HepG2 (cell line): Measurements from ENCODE around the gene EEF1A2. TPM values are rescaled to one million over a fixed set of nuclear protein-coding genes. Genes with fewer than 3 reads are reported as not detected.

Experiments used
- CHD4 ChIP-seq: fragments of 200-600 bp; sonication (generic); IDR thresholded peaks from 2 replicates; pipeline ENCODE4 v1.7.0; 2017; ENCODE audit warnings: mild to moderate bottlenecking, low read length, borderline replicate concordance
- ELF4 ChIP-seq: sonication (generic); formaldehyde crosslinking; IDR thresholded peaks from 2 replicates; pipeline ENCODE4 v1.5.0; 2020; ENCODE audit warnings: missing genetic modification reagents, mild to moderate bottlenecking, moderate library complexity, borderline replicate concordance
- HIC2 ChIP-seq: sonication (generic); formaldehyde crosslinking; IDR thresholded peaks from 2 replicates; pipeline ENCODE4 v1.9.0; 2022; ENCODE audit warnings: low read depth, missing genetic modification reagents
- SIN3B ChIP-seq: fragments of 150-350 bp; IDR thresholded peaks from 2 replicates; pipeline ENCODE4 v1.6.1; 2014; ENCODE audit warnings: low read length
- ZNF20 ChIP-seq: sonication (generic); formaldehyde crosslinking; IDR thresholded peaks from 2 replicates; pipeline ENCODE4 v1.4.0; 2020; ENCODE audit warnings: mild to moderate bottlenecking, moderate library complexity, missing genetic modification reagents
- ZNF558 ChIP-seq: sonication (generic); formaldehyde crosslinking; IDR thresholded peaks from 2 replicates; pipeline ENCODE4 v1.9.0; 2022; ENCODE audit warnings: mild to moderate bottlenecking, missing genetic modification reagents, borderline replicate concordance
- ZNF746 ChIP-seq: sonication (generic); formaldehyde crosslinking; IDR thresholded peaks from 2 replicates; pipeline ENCODE4 v1.8.0; 2022; ENCODE audit warnings: mild to moderate bottlenecking, missing genetic modification reagents
- polyA plus RNA-seq, 8 experiments: library from polyadenylated mRNA; depleted of rRNA in 3 of 8; stranded (reverse) in 7 of 8; unstranded in 1 of 8; fragments of >200 nt; fragmentation: Illumina TruSeq in 4 of 8; extraction: Trizol in 4 of 8; gene quantifications; 2 replicates each; pipeline versions ENCODE4 v1.2.1 to v1.2.3, GENCODE V29; 2011 to 2016; ENCODE audit warnings: low read depth in 4 of 8, missing spikeins in 1 of 8, mixed read lengths in 1 of 8; ENCODE audit not compliant: insufficient read depth in 1 of 8
- total RNA-seq, 5 experiments: library from RNA; depleted of rRNA; stranded (reverse); fragments of >200 nt; fragmentation: Illumina TruSeq; extraction: Trizol; gene quantifications; 2 replicates each; pipeline ENCODE4 v1.2.3, GENCODE V29; 2016; ENCODE audit warnings: low read depth in 1 of 5
- TF ChIP-seq, protein P1 (sequence below): sonication (generic); formaldehyde crosslinking; IDR thresholded peaks from 2 replicates; pipeline ENCODE4 v1.5.1; 2020; ENCODE audit warnings: missing genetic modification reagents, mild to moderate bottlenecking, borderline replicate concordance
- TF ChIP-seq, protein P2 (sequence below): sonication (generic); formaldehyde crosslinking; IDR thresholded peaks from 2 replicates; pipeline ENCODE4 v1.8.1; 2022; ENCODE audit warnings: low read depth, mild to moderate bottlenecking, missing genetic modification reagents
- TF ChIP-seq, protein P3 (sequence below): sonication (generic); formaldehyde crosslinking; IDR thresholded peaks from 2 replicates; pipeline ENCODE4 v1.5.0; 2020; ENCODE audit warnings: missing genetic modification reagents

Gene EEF1A2
- total and polyA plus RNA-seq, 2 of the 13 experiments (the other 11 are each of a cell fraction or from before 2014, with no cell fraction given): 0.44 to 0.87 TPM

DNA sequence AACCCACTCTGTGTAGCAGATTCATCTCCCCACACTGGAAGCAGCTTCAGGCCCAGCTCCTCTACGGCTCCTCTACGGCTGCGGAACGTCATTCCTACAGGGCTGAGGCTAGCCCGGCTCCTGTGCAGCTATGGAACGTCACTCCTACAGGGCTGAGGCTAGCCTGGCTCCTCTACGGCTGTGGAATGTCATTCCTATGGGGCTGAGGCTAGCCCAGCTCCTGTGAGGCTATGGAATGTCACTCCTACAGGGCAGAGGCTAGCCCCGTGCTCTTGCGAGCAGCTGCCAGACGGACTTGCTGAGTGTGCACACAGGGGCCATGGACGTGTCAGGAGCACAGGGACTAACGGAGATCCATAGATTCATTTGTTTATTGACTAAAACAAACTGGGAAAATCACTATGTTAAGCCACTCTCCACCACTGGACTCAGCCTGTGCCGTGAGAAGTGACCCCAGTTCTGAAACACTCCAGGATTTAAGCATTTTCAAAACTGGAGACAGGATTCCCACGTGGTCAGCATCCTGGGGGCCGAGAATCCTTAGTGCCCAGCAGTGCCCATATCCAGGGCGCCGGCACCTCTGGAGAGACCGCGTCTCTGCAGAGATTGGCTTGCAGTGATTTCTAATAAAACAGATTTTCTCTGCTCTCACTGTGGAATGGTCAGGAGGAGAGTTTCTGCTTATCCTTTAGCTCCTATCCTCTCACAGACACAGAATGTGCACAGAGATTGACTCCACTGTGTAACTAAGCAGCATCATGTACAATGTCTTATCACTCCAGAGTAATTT lies 31.4 kb downstream of the EEF1A2 start (continued):
- TF ChIP-seq, protein P1, sequence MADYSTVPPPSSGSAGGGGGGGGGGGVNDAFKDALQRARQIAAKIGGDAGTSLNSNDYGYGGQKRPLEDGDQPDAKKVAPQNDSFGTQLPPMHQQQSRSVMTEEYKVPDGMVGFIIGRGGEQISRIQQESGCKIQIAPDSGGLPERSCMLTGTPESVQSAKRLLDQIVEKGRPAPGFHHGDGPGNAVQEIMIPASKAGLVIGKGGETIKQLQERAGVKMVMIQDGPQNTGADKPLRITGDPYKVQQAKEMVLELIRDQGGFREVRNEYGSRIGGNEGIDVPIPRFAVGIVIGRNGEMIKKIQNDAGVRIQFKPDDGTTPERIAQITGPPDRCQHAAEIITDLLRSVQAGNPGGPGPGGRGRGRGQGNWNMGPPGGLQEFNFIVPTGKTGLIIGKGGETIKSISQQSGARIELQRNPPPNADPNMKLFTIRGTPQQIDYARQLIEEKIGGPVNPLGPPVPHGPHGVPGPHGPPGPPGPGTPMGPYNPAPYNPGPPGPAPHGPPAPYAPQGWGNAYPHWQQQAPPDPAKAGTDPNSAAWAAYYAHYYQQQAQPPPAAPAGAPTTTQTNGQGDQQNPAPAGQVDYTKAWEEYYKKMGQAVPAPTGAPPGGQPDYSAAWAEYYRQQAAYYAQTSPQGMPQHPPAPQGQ (CRISPR knock-in tag): no peak
- TF ChIP-seq ELF4 (CRISPR knock-in tag) (no peak), HIC2 (CRISPR knock-in tag) (no peak), CHD4 (no peak), SIN3B (no peak), ZNF558 (CRISPR knock-in tag) (no peak), ZNF20 (CRISPR knock-in tag) (no peak), ZNF746 (CRISPR knock-in tag) (no peak)
- TF ChIP-seq, protein P2, sequence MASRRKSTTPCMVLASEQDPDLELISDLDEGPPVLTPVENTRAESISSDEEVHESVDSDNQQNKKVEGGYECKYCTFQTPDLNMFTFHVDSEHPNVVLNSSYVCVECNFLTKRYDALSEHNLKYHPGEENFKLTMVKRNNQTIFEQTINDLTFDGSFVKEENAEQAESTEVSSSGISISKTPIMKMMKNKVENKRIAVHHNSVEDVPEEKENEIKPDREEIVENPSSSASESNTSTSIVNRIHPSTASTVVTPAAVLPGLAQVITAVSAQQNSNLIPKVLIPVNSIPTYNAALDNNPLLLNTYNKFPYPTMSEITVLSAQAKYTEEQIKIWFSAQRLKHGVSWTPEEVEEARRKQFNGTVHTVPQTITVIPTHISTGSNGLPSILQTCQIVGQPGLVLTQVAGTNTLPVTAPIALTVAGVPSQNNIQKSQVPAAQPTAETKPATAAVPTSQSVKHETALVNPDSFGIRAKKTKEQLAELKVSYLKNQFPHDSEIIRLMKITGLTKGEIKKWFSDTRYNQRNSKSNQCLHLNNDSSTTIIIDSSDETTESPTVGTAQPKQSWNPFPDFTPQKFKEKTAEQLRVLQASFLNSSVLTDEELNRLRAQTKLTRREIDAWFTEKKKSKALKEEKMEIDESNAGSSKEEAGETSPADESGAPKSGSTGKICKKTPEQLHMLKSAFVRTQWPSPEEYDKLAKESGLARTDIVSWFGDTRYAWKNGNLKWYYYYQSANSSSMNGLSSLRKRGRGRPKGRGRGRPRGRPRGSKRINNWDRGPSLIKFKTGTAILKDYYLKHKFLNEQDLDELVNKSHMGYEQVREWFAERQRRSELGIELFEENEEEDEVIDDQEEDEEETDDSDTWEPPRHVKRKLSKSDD: no peak
- TF ChIP-seq, protein P3, sequence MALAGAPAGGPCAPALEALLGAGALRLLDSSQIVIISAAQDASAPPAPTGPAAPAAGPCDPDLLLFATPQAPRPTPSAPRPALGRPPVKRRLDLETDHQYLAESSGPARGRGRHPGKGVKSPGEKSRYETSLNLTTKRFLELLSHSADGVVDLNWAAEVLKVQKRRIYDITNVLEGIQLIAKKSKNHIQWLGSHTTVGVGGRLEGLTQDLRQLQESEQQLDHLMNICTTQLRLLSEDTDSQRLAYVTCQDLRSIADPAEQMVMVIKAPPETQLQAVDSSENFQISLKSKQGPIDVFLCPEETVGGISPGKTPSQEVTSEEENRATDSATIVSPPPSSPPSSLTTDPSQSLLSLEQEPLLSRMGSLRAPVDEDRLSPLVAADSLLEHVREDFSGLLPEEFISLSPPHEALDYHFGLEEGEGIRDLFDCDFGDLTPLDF (CRISPR knock-in tag): no peak
- TF ChIP-seq, all 625 proteins: peak for 0
